ENCODE measurements around the gene ABHD1.
"Not testable (repeated sequence)": the region's sequence is repeated elsewhere in the genome, so short reads cannot be mapped to it uniquely, and the experiment has no call there.

The ABHD1 gene

GRCh38 chr2:27111392-27112078 lies 12.1 kb upstream of the ABHD1 start:
- DNase-seq, result not testable (repeated sequence)

DNA sequence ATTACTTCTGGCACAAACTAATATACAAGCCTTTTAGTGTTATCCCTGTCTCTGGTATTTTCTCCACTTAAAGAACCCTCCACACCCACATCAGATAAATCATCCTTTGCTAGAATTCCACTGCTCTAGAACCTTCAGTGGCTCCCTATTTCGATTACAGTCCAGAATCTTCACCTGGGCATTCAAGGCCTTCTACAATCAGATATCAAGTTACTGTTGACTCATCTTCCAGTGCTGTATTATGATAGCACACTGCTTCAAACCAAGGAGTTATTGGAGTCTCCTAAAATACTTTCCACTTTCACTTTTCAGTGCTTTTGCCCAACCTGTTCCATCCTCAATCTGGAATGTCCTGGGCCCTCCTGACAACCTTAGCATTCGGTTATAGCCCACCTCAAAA lies 8.1 kb upstream of the ABHD1 start:
- DNase-seq, result no peak

- no peak for DNase-seq
Observed at GRCh38 chr2:27117995-27118524, 5.6 kb upstream of the ABHD1 start.

GRCh38 chr2:27118525-27119329 lies 4.9 kb upstream of the ABHD1 start, which contains the start of gene CGREF1:
Gene CGREF1, minus strand, starts transcription at chr2:27119128. Its CDS starts 14,762 bp downstream, at chr2:27104366.
- peak; percentile 25 for DNase-seq

DNA sequence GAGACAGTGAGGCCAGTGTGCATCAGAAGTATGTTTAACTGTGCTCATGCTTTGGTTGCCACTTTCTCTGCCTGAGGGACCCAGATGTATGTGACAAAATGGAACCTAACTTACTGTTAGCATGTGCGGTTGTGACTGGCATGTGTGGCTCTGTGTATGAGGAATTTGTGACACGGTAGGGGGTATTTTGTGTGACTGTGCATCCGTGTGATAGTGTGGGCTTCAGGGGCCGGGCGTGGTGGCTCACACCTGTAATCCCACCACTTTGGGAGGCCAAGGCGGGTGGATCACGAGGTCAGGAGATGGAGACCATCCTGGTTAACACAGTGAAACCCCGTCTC lies 4.3 kb upstream of the ABHD1 start:
- not testable (repeated sequence) for DNase-seq

- no peak for DNase-seq
Observed at GRCh38 chr2:27121906-27122305, 1.7 kb upstream of the ABHD1 start.

- no peak for DNase-seq
Observed at GRCh38 chr2:27122791-27123190, 824 bp upstream of the ABHD1 start.

GRCh38 chr2:27125104-27125503 lies 1.5 kb downstream of the ABHD1 start:
- DNase-seq, result no peak

DNA sequence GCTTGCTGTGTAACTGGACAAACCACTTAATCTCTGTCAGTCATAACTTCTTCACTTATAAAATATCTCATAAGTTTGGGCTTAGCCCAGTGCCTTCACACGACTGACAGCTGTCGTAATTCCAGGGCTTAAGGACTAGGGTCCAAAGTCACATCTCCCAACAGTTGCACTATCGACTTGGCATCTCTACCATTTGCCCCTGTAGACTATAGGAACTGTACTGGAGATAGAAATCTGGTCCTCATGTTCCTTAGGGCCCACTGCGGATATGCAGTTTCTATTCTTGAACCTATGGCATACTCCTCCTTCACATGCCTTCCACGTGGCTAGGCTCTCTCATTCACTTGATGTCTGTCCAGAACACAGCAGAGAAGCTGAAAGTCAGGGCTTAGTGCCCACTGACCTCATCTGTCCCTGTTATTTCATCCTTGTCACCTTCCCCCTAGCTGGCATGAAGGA lies 2.7 kb downstream of the ABHD1 start:
- no peak for DNase-seq

DNA sequence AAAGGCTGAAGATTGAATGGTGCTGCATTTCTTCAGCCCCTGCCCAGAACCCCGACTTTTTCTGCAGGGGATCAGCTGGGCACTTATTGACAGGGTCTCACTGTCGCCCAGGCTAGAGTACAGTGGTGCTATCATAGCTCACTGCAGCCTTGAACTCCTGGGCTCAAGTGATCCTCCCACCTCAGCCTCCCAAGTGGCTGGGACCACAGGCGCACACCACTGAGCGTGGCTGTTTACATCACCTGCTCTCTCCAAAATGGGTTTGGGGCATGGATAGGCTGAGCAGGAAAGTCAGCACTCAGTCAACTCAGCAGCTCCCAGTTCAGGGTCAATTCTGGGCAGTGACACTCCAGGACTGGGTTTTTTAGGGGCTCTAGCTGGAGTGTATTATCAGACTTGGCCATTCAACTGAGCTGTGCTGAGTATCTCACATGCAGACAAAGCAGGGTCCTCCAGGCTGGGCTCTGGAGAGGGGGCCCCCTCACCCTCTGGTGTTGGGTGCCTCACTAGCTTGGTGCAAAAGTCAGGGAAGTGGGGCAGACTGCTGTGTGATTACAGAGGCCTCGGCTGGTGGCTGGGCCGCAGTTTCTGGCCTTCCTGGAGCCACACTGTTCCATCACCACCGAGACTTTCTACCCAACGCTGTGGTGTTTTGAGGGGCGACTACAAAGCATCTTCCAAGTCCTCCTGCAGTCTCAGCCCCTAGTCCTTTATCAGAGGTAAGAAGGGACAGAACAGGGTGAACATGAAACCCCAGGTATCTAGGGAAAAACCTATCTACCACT lies 4.5 kb downstream of the ABHD1 start:
- DNase-seq, result no peak

DNA sequence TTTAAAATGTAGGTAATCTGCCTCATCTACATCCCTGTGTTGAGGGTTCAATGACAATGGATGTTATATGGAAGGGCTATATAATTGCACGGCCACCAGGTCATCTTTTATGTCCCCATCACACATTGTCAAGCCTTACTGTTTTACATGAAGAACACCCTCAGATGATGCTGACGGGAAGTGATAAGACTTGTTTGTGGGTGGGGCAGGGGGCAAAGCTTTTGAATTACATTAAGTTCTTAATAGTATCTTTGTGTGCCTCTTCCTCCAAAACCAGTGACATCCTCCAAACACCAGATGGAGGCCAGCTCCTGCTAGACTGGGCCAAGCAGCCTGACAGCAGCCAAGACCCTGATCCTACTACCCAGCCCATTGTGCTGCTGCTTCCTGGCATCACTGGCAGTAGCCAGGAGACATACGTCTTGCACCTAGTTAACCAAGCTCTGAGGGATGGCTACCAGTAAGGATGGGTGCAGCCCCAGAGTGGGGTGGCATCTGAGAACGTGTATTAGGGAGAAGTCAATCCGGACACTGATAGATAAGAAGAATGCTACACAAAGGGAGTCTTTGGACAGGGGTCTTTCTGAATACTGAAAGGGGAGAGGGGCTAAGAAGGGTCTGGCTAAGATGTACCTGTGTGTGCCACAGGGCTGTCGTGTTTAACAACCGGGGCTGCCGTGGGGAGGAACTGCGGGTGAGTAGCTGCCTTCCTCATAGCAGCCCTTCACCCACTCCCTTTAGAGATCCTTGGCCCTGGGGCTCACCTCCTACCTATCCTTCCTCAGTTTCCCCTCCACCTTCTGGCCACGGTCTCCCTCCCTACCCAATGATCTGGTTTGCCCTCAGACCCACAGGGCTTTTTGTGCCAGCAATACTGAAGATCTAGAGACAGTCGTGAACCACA lies 5.3 kb downstream of the ABHD1 start:
- DNase-seq, result no peak

DNA sequence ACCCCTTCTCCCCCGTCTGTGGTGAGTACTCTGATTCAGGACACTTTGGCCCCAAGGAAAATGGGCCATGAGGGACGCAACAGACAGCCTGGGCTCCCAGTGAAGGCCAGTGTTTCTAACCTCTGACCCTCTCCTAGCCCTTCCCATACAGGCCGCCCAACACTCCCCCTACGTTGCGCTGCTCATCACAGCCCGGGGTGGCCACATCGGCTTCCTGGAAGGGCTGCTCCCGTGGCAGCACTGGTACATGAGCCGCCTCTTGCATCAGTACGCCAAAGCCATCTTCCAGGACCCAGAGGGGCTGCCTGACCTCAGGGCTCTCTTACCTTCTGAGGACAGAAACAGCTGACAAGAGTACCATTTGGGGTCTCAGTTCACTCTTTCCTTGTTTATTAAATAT lies 6.8 kb downstream of the ABHD1 start:
- DNase-seq, result no peak

GRCh38 chr2:27131429-27131828 lies 7.8 kb downstream of the ABHD1 start:
- DNase-seq, result no peak

DNA sequence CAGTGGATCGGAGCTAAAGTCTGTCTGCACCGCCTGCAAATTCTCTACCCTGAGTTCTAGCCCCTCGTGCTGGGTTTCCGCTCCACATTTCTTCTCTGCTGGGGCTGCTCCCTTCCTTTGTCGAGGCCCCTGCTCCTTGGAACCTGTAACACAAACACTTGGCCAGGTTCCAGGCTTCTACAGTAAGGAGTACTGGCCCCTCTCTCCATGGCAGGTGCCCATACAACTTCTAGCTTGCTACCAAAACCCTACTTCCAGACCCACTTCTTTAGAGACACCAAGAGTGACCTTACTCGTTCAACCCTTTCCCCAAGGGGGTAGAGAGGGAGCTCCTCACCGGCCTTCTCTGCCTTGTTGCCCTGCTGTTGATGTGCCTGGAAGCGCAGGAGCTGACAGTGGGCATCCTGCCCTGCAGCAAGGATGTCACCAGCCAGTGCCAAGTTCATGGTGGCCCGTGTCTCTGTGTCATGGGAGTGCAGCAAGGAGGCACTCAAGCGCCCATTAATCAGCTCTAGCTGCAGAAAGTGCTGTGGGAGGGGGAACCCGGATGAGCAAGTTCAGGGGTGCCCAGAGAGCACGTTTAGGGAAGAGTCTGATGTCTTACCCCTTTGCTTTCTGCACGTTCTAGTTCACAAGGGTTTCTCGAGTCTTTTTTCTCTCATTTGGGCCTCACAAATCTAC lies 9.7 kb downstream of the ABHD1 start:
- peak; percentile 38 for DNase-seq

GRCh38 chr2:27133905-27134780 lies 10.5 kb downstream of the ABHD1 start, which contains the start of gene PREB:
Gene PREB, minus strand, starts transcription at chr2:27134636. Its CDS starts 215 bp downstream, at chr2:27134421.
- peak; percentile 99 for DNase-seq

DNA sequence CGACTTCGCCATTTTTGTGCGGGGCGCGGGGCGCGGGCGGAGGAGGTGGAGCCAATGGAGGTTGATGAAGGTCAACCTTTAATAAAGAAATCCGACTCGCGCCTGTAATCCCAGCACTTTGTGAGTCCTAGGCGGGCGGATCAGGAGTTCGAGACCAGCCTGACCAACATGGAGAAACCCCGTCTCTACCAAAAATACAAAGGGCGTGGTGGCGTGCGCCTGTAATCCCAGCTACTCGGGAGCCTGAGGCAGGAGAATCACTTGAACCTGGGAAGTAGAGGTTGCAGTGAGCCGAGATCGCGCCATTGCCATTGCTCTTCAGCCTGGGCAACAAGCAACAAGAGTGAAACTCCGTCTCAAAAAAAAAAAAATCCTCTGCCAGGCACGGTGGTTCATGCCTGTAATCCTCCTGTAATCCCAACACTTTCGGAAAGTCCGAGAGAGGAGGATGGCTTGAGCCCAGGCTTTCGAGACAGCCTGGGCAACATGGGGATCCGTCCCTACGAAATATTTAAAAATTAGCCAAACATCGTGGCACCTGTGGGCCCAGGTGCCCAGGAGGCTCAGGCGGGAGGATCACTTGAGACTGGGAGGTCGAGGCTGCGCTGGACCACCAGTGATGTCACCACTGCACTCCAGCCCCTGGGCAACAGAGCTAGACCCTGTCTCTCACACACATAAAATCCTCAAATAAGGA lies 11.3 kb downstream of the ABHD1 start:
- no peak for DNase-seq

DNA sequence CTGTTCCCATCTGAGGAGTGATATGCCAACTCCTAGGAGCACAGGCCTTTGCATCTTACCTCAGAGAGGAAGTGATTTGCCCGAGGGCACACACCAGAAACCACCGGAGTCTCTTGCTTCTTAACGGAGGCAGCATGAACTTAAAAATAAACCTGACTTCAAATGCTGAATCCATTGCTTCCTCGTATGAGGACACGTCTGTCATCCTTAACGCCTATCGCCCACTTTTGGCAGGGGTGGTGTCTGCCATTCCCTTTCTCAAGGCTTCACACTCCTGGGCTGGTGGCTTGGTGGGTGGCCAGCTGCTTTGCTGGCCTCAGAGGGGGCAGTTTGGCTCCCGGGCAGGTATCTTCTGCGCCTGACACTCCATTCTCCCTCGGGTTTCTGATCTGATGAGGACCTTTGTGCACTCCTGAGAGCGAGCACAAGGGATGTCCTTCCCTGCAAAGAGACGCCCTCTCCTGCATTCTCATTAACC lies 11.9 kb downstream of the ABHD1 start:
- DNase-seq, result no peak

GRCh38 chr2:27136751-27137150 lies 13.1 kb downstream of the ABHD1 start:
- no peak for DNase-seq

- DNase-seq, result no peak
Observed at GRCh38 chr2:27137322-27137935, 13.8 kb downstream of the ABHD1 start.

Measured in activated CD4-positive, alpha-beta T cell treated with anti-CD3 and anti-CD28 coated beads, Interleukin-2, Interleukin-6, amounts not matched to agents 100 ng/mL and 50 ng/mL, durations not matched to agents 16 hours and 8 hours (primary cell).